RKO (cell line): ENCODE results near the gene PLCXD3.
"Not testable (repeated sequence)": the region's sequence is repeated elsewhere in the genome, so short reads cannot be mapped to it uniquely, and the experiment has no call there.

Experiments
- DNase-seq: peaks from one replicate; pipeline ENCODE4 v3.0.0-alpha.2; 2016; ENCODE audit warnings: low spot score

The PLCXD3 gene

DNA sequence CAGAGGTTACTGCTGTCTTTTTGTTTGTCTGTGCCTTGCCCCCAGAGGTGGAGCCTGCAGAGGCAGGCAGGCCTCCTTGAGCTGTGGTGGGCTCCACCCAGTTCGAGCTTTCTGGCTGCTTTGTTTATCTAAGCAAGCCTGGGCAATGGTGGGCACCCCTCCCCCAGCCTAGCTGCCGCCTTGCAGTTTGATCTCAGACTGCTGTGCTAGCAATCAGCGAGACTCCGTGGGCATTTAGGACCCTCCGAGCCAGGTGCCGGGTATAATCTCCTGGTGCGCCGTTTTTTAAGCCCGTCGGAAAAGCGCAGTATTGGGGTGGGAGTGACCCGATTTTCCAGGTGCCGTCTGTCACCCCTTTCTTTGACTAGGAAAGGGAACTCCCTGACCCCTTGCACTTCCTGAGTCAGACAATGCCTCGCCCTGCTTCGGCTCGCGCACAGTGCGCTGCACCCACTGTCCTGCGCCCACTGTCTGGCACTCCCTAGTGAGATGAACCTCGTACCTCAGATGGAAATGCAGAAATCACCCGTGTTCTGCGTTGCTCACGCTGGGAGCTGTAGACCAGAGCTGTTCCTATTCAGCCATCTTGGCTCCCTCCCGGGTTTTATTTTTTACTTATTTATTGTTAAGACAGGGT, 16.8 kb downstream of the PLCXD3 start:
- not testable (repeated sequence) for DNase-seq

GRCh38 chr5:41485533-41485932, 24.9 kb downstream of the PLCXD3 start:
- no peak for DNase-seq

- DNase-seq: no peak
These were observed 27.7 kb downstream of the PLCXD3 start for GRCh38 chr5:41482715-41483114.

DNA sequence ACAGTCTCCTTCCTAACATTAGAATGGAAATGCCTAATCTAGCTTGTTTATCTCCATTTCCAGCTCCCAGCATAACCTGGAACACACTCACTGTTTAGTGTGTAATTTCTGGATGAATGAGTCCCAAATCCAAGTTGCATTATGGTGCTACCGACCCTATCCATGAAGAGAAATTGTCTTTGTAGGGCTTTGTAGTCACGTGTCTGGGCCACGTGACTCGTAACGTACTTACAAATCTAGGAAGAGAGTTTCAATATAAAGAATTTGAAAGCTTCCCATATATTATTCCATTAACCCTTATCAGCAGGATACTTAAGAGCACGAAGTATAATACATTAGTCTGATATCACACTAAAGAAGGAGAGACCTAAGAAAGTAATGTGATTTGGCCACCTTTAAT, 28.2 kb downstream of the PLCXD3 start:
- no peak for DNase-seq

DNA sequence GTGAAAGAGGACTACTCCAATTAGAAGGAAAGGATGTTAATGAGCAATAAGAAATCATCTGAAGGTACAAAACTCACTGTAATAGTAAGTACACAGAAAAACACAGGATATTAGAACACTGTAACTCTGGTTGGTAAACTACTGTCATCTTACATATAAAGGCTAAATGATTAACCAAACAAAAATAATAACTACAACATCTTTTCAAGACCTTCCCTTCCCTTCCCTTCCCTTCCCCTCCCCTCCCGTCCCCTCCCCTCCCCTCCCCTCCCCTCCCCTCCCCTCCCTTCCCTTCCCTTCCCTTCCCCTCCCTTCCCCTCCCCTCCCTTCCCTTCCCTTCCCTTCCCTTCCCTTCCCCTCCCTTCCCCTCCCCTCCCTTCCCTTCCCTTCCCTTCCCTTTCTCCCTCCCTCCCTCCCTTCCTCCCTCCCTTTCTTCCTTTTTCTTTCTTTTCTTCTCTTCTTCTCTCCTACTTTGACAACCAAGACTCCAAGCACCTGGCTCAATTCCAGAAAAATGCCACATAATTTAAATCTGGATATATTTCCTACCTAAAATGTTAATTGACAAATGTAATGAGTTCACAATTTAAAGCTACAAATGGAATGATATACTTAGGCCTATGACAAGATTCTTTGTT, 38.7 kb downstream of the PLCXD3 start:
- DNase-seq: not testable (repeated sequence)

DNA sequence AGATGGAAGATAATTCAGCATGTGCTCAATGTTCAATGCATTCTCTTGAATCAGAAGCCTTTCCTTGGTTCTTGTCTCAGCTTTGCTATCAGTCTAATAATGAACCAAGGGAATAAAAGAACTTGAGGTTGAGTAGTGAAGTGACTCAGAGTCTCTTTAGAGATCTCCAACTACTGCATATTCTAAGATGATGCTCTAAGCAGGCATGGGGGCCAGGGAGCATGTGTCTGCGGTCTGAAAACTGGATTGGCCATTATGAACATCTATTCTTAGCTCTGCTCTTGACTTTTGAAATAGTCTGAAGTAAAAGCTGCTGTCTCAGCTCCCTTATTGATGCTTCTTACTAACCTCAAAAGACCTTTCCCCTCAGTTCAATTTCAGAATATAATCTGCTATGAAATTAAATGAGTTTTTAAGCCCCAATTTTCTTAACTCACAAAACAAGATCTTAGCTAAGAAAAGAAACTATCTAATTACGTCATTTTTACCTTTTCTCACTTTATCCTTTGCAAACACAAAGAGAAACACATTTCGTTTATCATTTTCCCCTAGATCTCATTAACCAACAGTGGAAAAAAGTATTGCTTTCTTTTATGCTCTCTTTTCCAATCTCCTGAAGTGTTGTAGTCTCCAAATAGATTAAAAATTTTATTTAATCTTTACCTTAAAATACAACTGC, 44.8 kb downstream of the PLCXD3 start:
- DNase-seq: no peak

- no peak for DNase-seq
These were observed 50.8 kb downstream of the PLCXD3 start for GRCh38 chr5:41459557-41459956.

GRCh38 chr5:41457094-41457493, 53.3 kb downstream of the PLCXD3 start:
- DNase-seq: no peak

- no peak for DNase-seq
These were observed 57.9 kb downstream of the PLCXD3 start for GRCh38 chr5:41452506-41452905.

- DNase-seq: no peak
These were observed 62.5 kb downstream of the PLCXD3 start for GRCh38 chr5:41447650-41448510.

GRCh38 chr5:41445937-41446563, 64.4 kb downstream of the PLCXD3 start:
- no peak for DNase-seq

- DNase-seq: no peak
These were observed 75.1 kb downstream of the PLCXD3 start for GRCh38 chr5:41435276-41435675.

DNA sequence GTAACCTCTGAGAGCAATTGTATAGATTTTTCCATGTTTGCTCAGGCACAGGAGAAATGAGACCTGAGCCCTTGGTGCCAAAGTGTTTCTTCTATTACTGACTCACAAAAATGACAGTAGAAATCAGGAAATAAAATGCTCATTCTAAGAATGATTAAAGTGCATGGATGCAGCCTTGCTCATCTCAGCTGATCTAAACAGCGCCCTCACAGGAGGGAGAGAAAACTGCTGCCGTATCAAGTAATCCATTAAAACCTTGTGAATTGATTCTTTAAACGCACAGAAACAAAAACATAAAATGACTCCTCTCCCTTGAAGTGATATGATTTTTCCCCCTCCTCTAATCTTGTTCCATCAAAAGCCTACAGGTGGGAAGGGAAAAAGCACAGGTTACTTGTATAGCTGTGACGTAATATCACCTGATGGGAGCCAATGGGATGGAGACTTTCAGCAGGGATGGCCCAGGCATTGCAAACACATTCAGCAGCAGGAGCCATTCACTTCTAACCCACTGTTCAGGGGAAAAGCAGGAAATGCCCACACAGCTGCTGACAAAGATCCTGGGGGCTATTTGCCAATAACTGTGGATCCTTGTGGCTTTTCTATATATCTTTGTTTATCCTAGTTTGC, 76.7 kb downstream of the PLCXD3 start:
- DNase-seq: peak; percentile 7

DNA sequence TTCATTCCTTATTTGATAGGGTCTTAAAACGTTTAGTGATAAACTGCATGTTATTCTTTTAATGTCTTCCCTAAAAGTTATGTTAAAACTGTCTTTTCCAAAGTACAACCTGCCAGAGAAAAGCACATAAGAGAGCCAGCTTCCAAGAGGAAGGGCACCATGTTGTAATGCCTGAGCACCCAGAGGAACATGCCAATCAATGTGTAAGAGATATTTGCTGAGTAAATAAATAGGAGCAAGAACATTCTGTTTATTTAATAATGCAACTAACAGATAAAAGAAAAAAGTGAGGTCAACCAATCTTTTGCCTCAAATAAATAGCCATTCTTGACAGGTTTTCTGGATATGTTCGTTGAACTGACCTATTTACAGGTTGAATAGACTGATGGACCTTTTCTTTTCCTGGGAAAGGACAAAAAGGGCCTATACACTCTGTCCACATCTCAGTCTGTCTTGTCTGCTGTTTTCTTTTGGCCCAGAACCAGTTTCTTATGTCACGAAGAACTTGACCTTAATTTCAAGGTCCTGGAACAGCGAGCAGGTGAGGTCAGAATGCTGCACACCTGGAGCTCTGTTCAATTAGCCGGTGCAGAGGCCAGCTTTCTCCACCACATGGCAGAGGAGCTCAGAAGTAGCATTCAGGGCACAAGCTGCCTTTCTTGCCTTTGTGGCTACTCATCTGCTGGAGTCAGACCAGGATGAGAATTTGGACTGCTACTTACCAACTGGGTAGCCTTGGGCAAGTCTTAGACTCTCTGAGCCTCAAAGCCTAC, 77.7 kb downstream of the PLCXD3 start:
- no peak for DNase-seq

- no peak for DNase-seq
These were observed 82.9 kb downstream of the PLCXD3 start for GRCh38 chr5:41427505-41427904.

DNA sequence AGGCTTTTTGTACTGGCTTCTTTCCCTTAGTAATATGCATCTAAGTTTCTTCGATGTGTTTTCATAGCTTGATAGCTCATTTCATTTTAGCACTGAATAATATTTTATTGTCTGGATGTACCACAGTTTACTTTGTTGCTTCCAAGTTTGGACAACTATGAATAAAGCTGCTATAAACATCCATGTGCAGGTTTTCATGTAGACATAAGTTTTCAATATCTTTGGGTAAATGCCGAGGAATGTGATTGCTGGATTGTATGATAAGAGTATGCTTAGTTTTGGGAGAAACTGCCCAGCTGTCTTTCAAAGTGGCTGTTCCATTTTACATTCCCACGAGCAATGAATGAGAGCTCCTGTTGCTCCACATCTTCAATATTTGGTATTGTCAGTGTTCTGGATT, 84.7 kb downstream of the PLCXD3 start:
- no peak for DNase-seq

- DNase-seq: no peak
These were observed 89.8 kb downstream of the PLCXD3 start for GRCh38 chr5:41420492-41421067.

GRCh38 chr5:41418220-41419031, 92.0 kb downstream of the PLCXD3 start:
- DNase-seq: no peak

DNA sequence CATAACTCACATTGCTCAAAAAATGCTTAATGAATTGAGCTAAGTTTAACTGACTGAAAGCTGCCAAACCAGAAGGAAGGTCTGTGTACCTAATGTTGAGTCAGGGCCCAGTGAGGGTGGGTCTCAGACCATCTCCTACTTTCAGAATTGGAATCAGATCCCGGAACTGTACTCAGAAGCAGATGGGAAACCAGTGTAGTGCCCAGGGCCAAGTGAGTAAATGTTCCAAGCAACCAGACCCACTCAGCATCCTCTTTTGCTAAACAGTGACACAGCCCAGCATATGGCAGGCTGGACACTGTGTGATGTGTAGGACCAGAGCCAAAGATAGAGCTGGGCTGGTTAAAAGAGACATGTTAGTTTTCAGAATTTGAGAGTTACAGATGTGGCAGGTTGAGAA, 94.1 kb downstream of the PLCXD3 start:
- no peak for DNase-seq

GRCh38 chr5:41415242-41415641, 95.2 kb downstream of the PLCXD3 start:
- DNase-seq: no peak
